ENCODE measurements around the gene STRN4.

STRN4 gene

GRCh38 chr19:46746281-46747057 lies at the start of gene STRN4:
Gene STRN4, minus strand, starts transcription at chr19:46746450. Its CDS starts 20 bp downstream, at chr19:46746430.
- Mint-ChIP-seq H3K4me1 (ENCODE audit: low read depth) (peaks cover 36% of the 10 kb centered on the region), H3K4me3 (peak within 1 kb of the TSS; percentile 92), H3K36me3 (ENCODE audit: low read depth) (peaks cover 19% of the 10 kb centered on the region), H3K9me3 (no peaks in the 10 kb centered on the region), H3K27ac (peak within 1 kb of the TSS; percentile 87), H3K27me3 (ENCODE audit: low read depth) (no peaks in the 10 kb centered on the region)
- peak; percentile 38 for DNase-seq (ENCODE audit: low spot score)

GRCh38 chr19:46791944-46792343 lies 45.7 kb upstream of the STRN4 start:
- Mint-ChIP-seq H3K27ac (peak overlapping the region; percentile 87), H3K4me1 (ENCODE audit: low read depth) (peaks cover 21% of the 10 kb centered on the region), H3K9me3 (no peaks in the 10 kb centered on the region), H3K4me3 (peak overlapping the region; percentile 47), H3K36me3 (ENCODE audit: low read depth) (peaks cover 2% of the 10 kb centered on the region), H3K27me3 (ENCODE audit: low read depth) (peaks cover 2% of the 10 kb centered on the region)
- peak; percentile 53 for DNase-seq (ENCODE audit: low spot score)

GRCh38 chr19:46789371-46789770 lies 43.1 kb upstream of the STRN4 start:
- H3K4me1 Mint-ChIP-seq (ENCODE audit: low read depth), result peaks cover 37% of the 10 kb centered on the region
- H3K27ac Mint-ChIP-seq, result no peak overlapping the region
- no peaks in the 10 kb centered on the region for H3K9me3 Mint-ChIP-seq
- no peak for DNase-seq (ENCODE audit: low spot score)
- H3K4me3 Mint-ChIP-seq, result peak overlapping the region; percentile 16
- H3K27me3 Mint-ChIP-seq (ENCODE audit: low read depth), result peaks cover 2% of the 10 kb centered on the region
- peaks cover 27% of the 10 kb centered on the region for H3K36me3 Mint-ChIP-seq (ENCODE audit: low read depth)

- Mint-ChIP-seq H3K4me1 (ENCODE audit: low read depth) (peaks cover 42% of the 10 kb centered on the region), H3K27ac (peak overlapping the region; percentile 90), H3K27me3 (ENCODE audit: low read depth) (peaks cover 2% of the 10 kb centered on the region), H3K4me3 (peak overlapping the region; percentile 92), H3K9me3 (no peaks in the 10 kb centered on the region), H3K36me3 (ENCODE audit: low read depth) (peaks cover 31% of the 10 kb centered on the region)
- DNase-seq (ENCODE audit: low spot score), result no peak
Measured at GRCh38 chr19:46788968-46789338, 42.7 kb upstream of the STRN4 start.

GRCh38 chr19:46788262-46788967 lies 42.2 kb upstream of the STRN4 start, which contains the start of gene SLC1A5:
Gene SLC1A5, minus strand, starts transcription at chr19:46788594. Its CDS starts 629 bp downstream, at chr19:46787965.
- peaks cover 2% of the 10 kb centered on the region for H3K27me3 Mint-ChIP-seq (ENCODE audit: low read depth)
- no peaks in the 10 kb centered on the region for H3K9me3 Mint-ChIP-seq
- DNase-seq (ENCODE audit: low spot score), result peak; percentile 98
- H3K4me3 Mint-ChIP-seq, result peak within 1 kb of the TSS; percentile 92
- H3K4me1 Mint-ChIP-seq (ENCODE audit: low read depth), result peaks cover 47% of the 10 kb centered on the region
- peaks cover 36% of the 10 kb centered on the region for H3K36me3 Mint-ChIP-seq (ENCODE audit: low read depth)
- H3K27ac Mint-ChIP-seq, result peak within 1 kb of the TSS; percentile 90

- Mint-ChIP-seq H3K36me3 (ENCODE audit: low read depth) (peaks cover 42% of the 10 kb centered on the region), H3K27ac (peak overlapping the region; percentile 90), H3K9me3 (no peaks in the 10 kb centered on the region), H3K4me1 (ENCODE audit: low read depth) (peaks cover 52% of the 10 kb centered on the region), H3K4me3 (peak overlapping the region; percentile 92), H3K27me3 (ENCODE audit: low read depth) (peaks cover 2% of the 10 kb centered on the region)
- peak; percentile 41 for DNase-seq (ENCODE audit: low spot score)
Measured at GRCh38 chr19:46787331-46788261, 41.3 kb upstream of the STRN4 start.

- no peak for DNase-seq (ENCODE audit: low spot score)
- Mint-ChIP-seq H3K4me1 (ENCODE audit: low read depth) (peaks cover 50% of the 10 kb centered on the region), H3K9me3 (no peaks in the 10 kb centered on the region), H3K27ac (peak overlapping the region; percentile 90), H3K4me3 (peak overlapping the region; percentile 92), H3K36me3 (ENCODE audit: low read depth) (peaks cover 48% of the 10 kb centered on the region), H3K27me3 (ENCODE audit: low read depth) (no peaks in the 10 kb centered on the region)
Measured at GRCh38 chr19:46787040-46787330, 40.7 kb upstream of the STRN4 start.

- H3K9me3 Mint-ChIP-seq, result no peaks in the 10 kb centered on the region
- H3K4me1 Mint-ChIP-seq (ENCODE audit: low read depth), result peaks cover 46% of the 10 kb centered on the region
- peak; percentile 86 for DNase-seq (ENCODE audit: low spot score)
- no peaks in the 10 kb centered on the region for H3K27me3 Mint-ChIP-seq (ENCODE audit: low read depth)
- H3K27ac Mint-ChIP-seq, result peak overlapping the region; percentile 90
- peaks cover 53% of the 10 kb centered on the region for H3K36me3 Mint-ChIP-seq (ENCODE audit: low read depth)
- peak overlapping the region; percentile 92 for H3K4me3 Mint-ChIP-seq
Measured at GRCh38 chr19:46786236-46787039, 40.2 kb upstream of the STRN4 start.

- no peaks in the 10 kb centered on the region for H3K9me3 Mint-ChIP-seq
- H3K4me1 Mint-ChIP-seq (ENCODE audit: low read depth), result peaks cover 47% of the 10 kb centered on the region
- peak overlapping the region; percentile 92 for H3K4me3 Mint-ChIP-seq
- peaks cover 54% of the 10 kb centered on the region for H3K36me3 Mint-ChIP-seq (ENCODE audit: low read depth)
- H3K27me3 Mint-ChIP-seq (ENCODE audit: low read depth), result no peaks in the 10 kb centered on the region
- peak overlapping the region; percentile 90 for H3K27ac Mint-ChIP-seq
- no peak for DNase-seq (ENCODE audit: low spot score)
Measured at GRCh38 chr19:46785980-46786235, 39.7 kb upstream of the STRN4 start.

GRCh38 chr19:46785054-46785979 lies 39.1 kb upstream of the STRN4 start:
- Mint-ChIP-seq H3K27me3 (ENCODE audit: low read depth) (no peaks in the 10 kb centered on the region), H3K4me3 (peak overlapping the region; percentile 92), H3K9me3 (no peaks in the 10 kb centered on the region), H3K4me1 (ENCODE audit: low read depth) (peaks cover 48% of the 10 kb centered on the region), H3K36me3 (ENCODE audit: low read depth) (peaks cover 55% of the 10 kb centered on the region), H3K27ac (peak overlapping the region; percentile 90)
- DNase-seq (ENCODE audit: low spot score), result no peak

GRCh38 chr19:46784262-46785053 lies 38.2 kb upstream of the STRN4 start:
- Mint-ChIP-seq H3K27ac (peak overlapping the region; percentile 90), H3K36me3 (ENCODE audit: low read depth) (peaks cover 59% of the 10 kb centered on the region), H3K4me3 (peak overlapping the region; percentile 92), H3K27me3 (ENCODE audit: low read depth) (no peaks in the 10 kb centered on the region), H3K4me1 (ENCODE audit: low read depth) (peaks cover 45% of the 10 kb centered on the region), H3K9me3 (no peaks in the 10 kb centered on the region)
- DNase-seq (ENCODE audit: low spot score), result peak; percentile 69

GRCh38 chr19:46783670-46784069 lies 37.4 kb upstream of the STRN4 start:
- H3K4me1 Mint-ChIP-seq (ENCODE audit: low read depth), result peaks cover 40% of the 10 kb centered on the region
- H3K27ac Mint-ChIP-seq, result peak overlapping the region; percentile 90
- peak overlapping the region; percentile 92 for H3K4me3 Mint-ChIP-seq
- H3K36me3 Mint-ChIP-seq (ENCODE audit: low read depth), result peaks cover 63% of the 10 kb centered on the region
- no peak for DNase-seq (ENCODE audit: low spot score)
- H3K9me3 Mint-ChIP-seq, result no peaks in the 10 kb centered on the region
- no peaks in the 10 kb centered on the region for H3K27me3 Mint-ChIP-seq (ENCODE audit: low read depth)

All from T-helper 2 cell treated with Interferon-gamma antibody and Interleukin-4, amounts not matched to agents 5 μg/mL and 100 μg/mL, for 36 hours (primary cell).